NCI-H2196 treated with DMSO at 0.1 percent for 48 hours (cell line): ENCODE measurements around the gene CTSW.
A peak's percentile ranks its signal among the peaks of the same experiment; 100 is the strongest.

ENCODE experiments used
- DNase-seq: peaks from one replicate; lab custom pipeline; 2025; ENCODE audit not compliant: unreplicated experiment; lab: John Stamatoyannopoulos, UW

CTSW gene

GRCh38 chr11:65855927-65856363 lies 23.7 kb upstream of the CTSW start:
- no peak for DNase-seq

- peak; percentile 30 for DNase-seq
Measured at GRCh38 chr11:65856689-65857499, 22.7 kb upstream of the CTSW start.

GRCh38 chr11:65857500-65857852 lies 22.2 kb upstream of the CTSW start:
- DNase-seq = no peak

- DNase-seq = peak; percentile 95
Measured at GRCh38 chr11:65857853-65858680, 21.6 kb upstream of the CTSW start, which contains the start of gene CFL1. CFL1 (minus strand) TSS chr11:65858180; CDS start chr11:65858099, 81 bp downstream.

- peak; percentile 51 for DNase-seq
Measured at GRCh38 chr11:65858681-65859087, 21.0 kb upstream of the CTSW start.

- DNase-seq = peak; percentile 99
Measured at GRCh38 chr11:65859095-65859811, 20.4 kb upstream of the CTSW start.

- no peak for DNase-seq
Measured at GRCh38 chr11:65859812-65860277, 19.8 kb upstream of the CTSW start.

GRCh38 chr11:65860278-65861164 lies 19.1 kb upstream of the CTSW start, which contains the start of gene MUS81:
MUS81 (plus strand) TSS chr11:65860433; CDS start chr11:65860754, 321 bp downstream.
- peak; percentile 95 for DNase-seq

GRCh38 chr11:65861165-65861505 lies 18.5 kb upstream of the CTSW start:
- DNase-seq = no peak

- no peak for DNase-seq
Measured at GRCh38 chr11:65861533-65862183, 18.0 kb upstream of the CTSW start.

GRCh38 chr11:65862191-65862735 lies 17.4 kb upstream of the CTSW start:
- no peak for DNase-seq

- no peak for DNase-seq
Measured at GRCh38 chr11:65862941-65863888, 16.4 kb upstream of the CTSW start.

- no peak for DNase-seq
Measured at GRCh38 chr11:65863889-65864705, 15.5 kb upstream of the CTSW start.

GRCh38 chr11:65864706-65865471 lies 14.7 kb upstream of the CTSW start:
- DNase-seq = no peak

- DNase-seq = no peak
Measured at GRCh38 chr11:65865550-65866172, 14.0 kb upstream of the CTSW start.
